HG03039 (cell line): ENCODE measurements around the gene SARS1.
"Not testable (repeated sequence)": the region's sequence is repeated elsewhere in the genome, so short reads cannot be mapped to it uniquely, and the experiment has no call there.

Source experiments
- ATAC-seq: cut with Tn5 transposase; IDR thresholded peaks from one replicate; pipeline ENCODE4 v1.9.1; 2021; ENCODE audit warnings: mild to moderate bottlenecking, moderate library complexity; ENCODE audit not compliant: unreplicated experiment

SARS1 gene

GRCh38 chr1:109272831-109273547 lies 59.3 kb downstream of the SARS1 start:
- no peak for ATAC-seq

DNA sequence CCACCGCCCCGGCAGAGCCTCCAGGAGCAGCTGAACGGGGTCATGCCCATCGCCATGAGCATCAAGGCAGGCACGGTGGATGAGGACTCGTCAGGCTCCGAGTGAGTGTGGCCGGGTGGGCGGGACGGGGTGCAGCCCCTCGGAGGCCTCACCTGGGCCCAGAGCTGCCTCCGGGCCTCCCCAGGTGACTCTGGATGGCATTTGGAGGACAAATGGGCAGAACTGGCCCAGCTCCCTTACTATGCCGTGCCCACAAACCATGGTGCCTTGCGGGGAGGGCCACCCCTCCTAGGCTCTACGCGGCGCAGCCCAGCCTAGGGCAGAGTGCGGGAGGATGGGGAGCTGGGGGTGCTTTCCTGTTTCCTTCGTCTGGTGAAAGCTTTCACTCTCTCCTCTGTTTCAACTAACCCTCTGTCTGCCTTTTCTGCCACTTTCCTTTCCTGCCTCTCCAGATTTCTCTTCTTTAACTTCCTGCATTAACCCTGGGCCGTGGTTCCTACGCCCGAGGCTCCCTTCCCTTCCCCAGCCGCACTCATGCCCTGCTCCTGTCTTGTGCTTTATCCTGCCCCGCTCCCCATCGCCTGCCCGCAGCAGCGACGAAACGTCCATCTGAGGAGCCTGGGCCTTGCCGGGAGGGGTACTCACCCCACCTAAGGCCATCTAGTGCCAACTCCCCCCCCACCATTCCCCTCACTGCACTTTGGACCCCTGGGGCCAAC lies 60.0 kb downstream of the SARS1 start:
- ATAC-seq = no peak

DNA sequence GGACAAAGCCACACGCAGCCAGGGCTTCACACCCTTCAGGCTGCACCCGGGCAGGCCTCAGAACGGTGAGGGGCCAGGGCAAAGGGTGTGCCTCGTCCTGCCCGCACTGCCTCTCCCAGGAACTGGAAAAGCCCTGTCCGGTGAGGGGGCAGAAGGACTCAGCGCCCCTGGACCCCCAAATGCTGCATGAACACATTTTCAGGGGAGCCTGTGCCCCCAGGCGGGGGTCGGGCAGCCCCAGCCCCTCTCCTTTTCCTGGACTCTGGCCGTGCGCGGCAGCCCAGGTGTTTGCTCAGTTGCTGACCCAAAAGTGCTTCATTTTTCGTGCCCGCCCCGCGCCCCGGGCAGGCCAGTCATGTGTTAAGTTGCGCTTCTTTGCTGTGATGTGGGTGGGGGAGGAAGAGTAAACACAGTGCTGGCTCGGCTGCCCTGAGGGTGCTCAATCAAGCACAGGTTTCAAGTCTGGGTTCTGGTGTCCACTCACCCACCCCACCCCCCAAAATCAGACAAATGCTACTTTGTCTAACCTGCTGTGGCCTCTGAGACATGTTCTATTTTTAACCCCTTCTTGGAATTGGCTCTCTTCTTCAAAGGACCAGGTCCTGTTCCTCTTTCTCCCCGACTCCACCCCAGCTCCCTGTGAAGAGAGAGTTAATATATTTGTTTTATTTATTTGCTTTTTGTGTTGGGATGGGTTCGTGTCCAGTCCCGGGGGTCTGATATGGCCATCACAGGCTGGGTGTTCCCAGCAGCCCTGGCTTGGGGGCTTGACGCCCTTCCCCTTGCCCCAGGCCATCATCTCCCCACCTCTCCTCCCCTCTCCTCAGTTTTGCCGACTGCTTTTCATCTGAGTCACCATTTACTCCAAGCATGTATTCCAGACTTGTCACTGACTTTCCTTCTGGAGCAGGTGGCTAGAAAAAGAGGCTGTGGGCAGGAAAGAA lies 61.1 kb downstream of the SARS1 start:
- no peak for ATAC-seq

GRCh38 chr1:109275706-109276345 lies 62.1 kb downstream of the SARS1 start:
- no peak for ATAC-seq

DNA sequence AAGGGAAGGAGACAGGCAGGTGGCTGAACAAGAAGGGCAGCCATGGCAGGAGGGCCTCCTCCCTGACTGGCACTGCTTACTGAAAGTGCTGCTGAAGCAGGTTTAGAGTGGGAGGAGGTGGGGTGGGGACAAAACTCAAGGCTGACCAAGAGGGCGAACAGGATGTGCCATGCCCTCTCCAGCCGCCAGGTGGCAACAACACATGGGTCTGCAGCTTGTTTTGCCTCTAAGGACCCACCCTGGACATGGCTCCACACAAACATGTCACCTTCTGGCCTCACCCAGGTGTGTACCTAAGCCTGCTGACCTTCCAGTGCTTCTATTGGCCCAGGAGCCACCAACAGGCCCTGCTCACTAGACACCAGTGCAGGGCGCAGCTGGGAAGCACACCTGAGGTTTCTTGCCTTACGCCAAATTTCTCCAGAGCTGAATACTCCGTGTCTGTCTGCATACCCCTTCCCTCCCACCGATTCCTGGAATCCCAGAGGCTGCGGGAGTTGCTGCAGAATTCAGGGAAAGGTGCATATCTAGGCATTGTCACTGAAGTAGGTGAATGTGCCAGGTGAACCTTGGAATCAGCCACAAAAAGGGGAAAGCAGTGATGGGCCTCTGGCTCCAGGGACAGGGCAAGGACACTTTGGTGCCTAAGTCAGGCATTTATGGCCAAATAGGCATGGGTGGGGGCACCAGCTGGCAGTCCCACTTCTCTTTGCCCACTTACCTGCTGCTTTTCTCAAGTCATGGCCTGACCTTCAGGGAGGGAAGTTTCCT lies 63.9 kb downstream of the SARS1 start:
- peak; percentile 66 for ATAC-seq

- ATAC-seq = no peak
These were observed 66.0 kb downstream of the SARS1 start for GRCh38 chr1:109279615-109280278.

- ATAC-seq = no peak
These were observed 67.1 kb downstream of the SARS1 start for GRCh38 chr1:109280862-109281261.

GRCh38 chr1:109281680-109282496 lies 68.2 kb downstream of the SARS1 start:
- ATAC-seq = no peak

GRCh38 chr1:109282497-109282951 lies 68.8 kb downstream of the SARS1 start:
- ATAC-seq = no peak

- ATAC-seq = peak; percentile 95
These were observed 69.4 kb downstream of the SARS1 start, which contains the start of gene PSRC1 for GRCh38 chr1:109282952-109283747. TSS of gene PSRC1 (minus strand) at chr1:109283145.

GRCh38 chr1:109283748-109284600 lies 70.3 kb downstream of the SARS1 start:
- ATAC-seq = no peak

GRCh38 chr1:109286762-109287161 lies 73.0 kb downstream of the SARS1 start:
- not testable (repeated sequence) for ATAC-seq
